ENCODE results near the gene DICER1. TPM values are rescaled to one million over a fixed set of nuclear protein-coding genes. Genes with fewer than 3 reads are reported as not detected.
A peak's percentile ranks its signal among the peaks of the same experiment; 100 is the strongest.

Gene DICER1
- polyA plus RNA-seq, 3 donors: 26.5 to 38.4 (median 34.7) TPM

GRCh38 chr14:95149441-95149840 is 7.9 kb downstream of the DICER1 start:
- peaks cover 81% of the 10 kb centered on the region for H4K20me1 ChIP-seq (ENCODE audit: insufficient read depth, low read length)
- peaks cover 77% of the 10 kb centered on the region for H3K4me1 Mint-ChIP-seq
- no peak overlapping the region for H2AFZ ChIP-seq (ENCODE audit: insufficient read depth, low read depth, low read length, poor library complexity, severe bottlenecking)
- H3K9ac ChIP-seq (ENCODE audit: insufficient read depth, low read length, poor library complexity, severe bottlenecking): no peak overlapping the region
- peaks cover 0 to 9% (median 6%) of the 10 kb centered on the region in 7 donors for H3K9me3 Mint-ChIP-seq
- peaks cover 14 to 20% of the 10 kb centered on the region in 2 donors for H3K36me3 Mint-ChIP-seq
- no peaks in the 10 kb centered on the region for H3K27me3 ChIP-seq (ENCODE audit: control insufficient read depth in 2 of 2, insufficient read depth in 2 of 2, low read length in 2 of 2)
- TF ChIP-seq, protein P1, sequence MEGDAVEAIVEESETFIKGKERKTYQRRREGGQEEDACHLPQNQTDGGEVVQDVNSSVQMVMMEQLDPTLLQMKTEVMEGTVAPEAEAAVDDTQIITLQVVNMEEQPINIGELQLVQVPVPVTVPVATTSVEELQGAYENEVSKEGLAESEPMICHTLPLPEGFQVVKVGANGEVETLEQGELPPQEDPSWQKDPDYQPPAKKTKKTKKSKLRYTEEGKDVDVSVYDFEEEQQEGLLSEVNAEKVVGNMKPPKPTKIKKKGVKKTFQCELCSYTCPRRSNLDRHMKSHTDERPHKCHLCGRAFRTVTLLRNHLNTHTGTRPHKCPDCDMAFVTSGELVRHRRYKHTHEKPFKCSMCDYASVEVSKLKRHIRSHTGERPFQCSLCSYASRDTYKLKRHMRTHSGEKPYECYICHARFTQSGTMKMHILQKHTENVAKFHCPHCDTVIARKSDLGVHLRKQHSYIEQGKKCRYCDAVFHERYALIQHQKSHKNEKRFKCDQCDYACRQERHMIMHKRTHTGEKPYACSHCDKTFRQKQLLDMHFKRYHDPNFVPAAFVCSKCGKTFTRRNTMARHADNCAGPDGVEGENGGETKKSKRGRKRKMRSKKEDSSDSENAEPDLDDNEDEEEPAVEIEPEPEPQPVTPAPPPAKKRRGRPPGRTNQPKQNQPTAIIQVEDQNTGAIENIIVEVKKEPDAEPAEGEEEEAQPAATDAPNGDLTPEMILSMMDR (IDR thresholded peaks at IDR 0.05): no peak
- peaks cover 100% of the 10 kb centered on the region for H3K79me2 ChIP-seq (ENCODE audit: insufficient read depth, low read length)
- H3K4me3 Mint-ChIP-seq: no peak overlapping the region
- intact Hi-C loops (cut with micrococcal nuclease): no loop called here
- WGBS (ENCODE audit: insufficient coverage): no CpG with 5 or more reads among the region's 3 CpGs
- H3K27ac ChIP-seq (ENCODE audit: low read depth in 1 of 2, low read length in 2 of 2): no peak overlapping the region
- DNase-seq: no peak
- no peak overlapping the region for H3K4me2 ChIP-seq (replicated peaks; ENCODE audit: extremely low read depth, low read length, poor library complexity, severe bottlenecking)
- H3K27me3 Mint-ChIP-seq (ENCODE audit: low read depth in 3 of 3): no peaks in the 10 kb centered on the region
- peaks cover 18 to 26% of the 10 kb centered on the region in 2 donors for H3K4me1 ChIP-seq (ENCODE audit: control insufficient read depth in 1 of 2, insufficient read depth in 2 of 2, low read length in 2 of 2)
- no peak overlapping the region for H3K4me3 ChIP-seq (replicated peaks in 1 of 3; ENCODE audit: low read depth in 2 of 3, low read length in 3 of 3)
- peaks cover 0 to 4% of the 10 kb centered on the region in 2 donors for H3K9me3 ChIP-seq (replicated peaks in 1 of 2; ENCODE audit: control insufficient read depth in 1 of 2, insufficient read depth in 1 of 2, low read length in 2 of 2)
- H3K36me3 ChIP-seq (replicated peaks in 1 of 2; ENCODE audit: control insufficient read depth in 1 of 2, insufficient read depth in 2 of 2, low read length in 2 of 2): no peaks in the 10 kb centered on the region
- no peak overlapping the region for H3K27ac Mint-ChIP-seq

- Mint-ChIP-seq H3K27ac (peak overlapping the region in 5 of 7 donors; percentile 9 to 77 (median 39)), H3K36me3 (peaks cover 14 to 18% of the 10 kb centered on the region in 2 donors), H3K27me3 (ENCODE audit: low read depth in 3 of 3) (no peaks in the 10 kb centered on the region), H3K4me1 (peaks cover 76% of the 10 kb centered on the region), H3K4me3 (no peak overlapping the region), H3K9me3 (peaks cover 0 to 9% (median 6%) of the 10 kb centered on the region in 7 donors)
- no peak for DNase-seq
- Histone ChIP-seq H3K4me3 (replicated peaks in 1 of 3; ENCODE audit: low read depth in 2 of 3, low read length in 3 of 3) (no peak overlapping the region), H2AFZ (ENCODE audit: insufficient read depth, low read depth, low read length, poor library complexity, severe bottlenecking) (no peak overlapping the region), H3K27me3 (ENCODE audit: control insufficient read depth in 2 of 2, insufficient read depth in 2 of 2, low read length in 2 of 2) (no peaks in the 10 kb centered on the region), H3K4me2 (replicated peaks; ENCODE audit: extremely low read depth, low read length, poor library complexity, severe bottlenecking) (no peak overlapping the region), H3K27ac (ENCODE audit: low read depth in 1 of 2, low read length in 2 of 2) (peak overlapping the region in 1 of 2 donors; percentile 72), H3K9me3 (replicated peaks in 1 of 2; ENCODE audit: control insufficient read depth in 1 of 2, insufficient read depth in 1 of 2, low read length in 2 of 2) (peaks cover 0 to 4% of the 10 kb centered on the region in 2 donors), H3K4me1 (ENCODE audit: control insufficient read depth in 1 of 2, insufficient read depth in 2 of 2, low read length in 2 of 2) (peaks cover 28 to 38% of the 10 kb centered on the region in 2 donors), H3K9ac (ENCODE audit: insufficient read depth, low read length, poor library complexity, severe bottlenecking) (no peak overlapping the region), H4K20me1 (ENCODE audit: insufficient read depth, low read length) (peaks cover 62% of the 10 kb centered on the region), H3K79me2 (ENCODE audit: insufficient read depth, low read length) (peaks cover 95% of the 10 kb centered on the region), H3K36me3 (replicated peaks in 1 of 2; ENCODE audit: control insufficient read depth in 1 of 2, insufficient read depth in 2 of 2, low read length in 2 of 2) (no peaks in the 10 kb centered on the region)
- TF ChIP-seq, protein P1 (IDR thresholded peaks at IDR 0.05): no peak
- intact Hi-C loops (cut with micrococcal nuclease): no loop called here
- WGBS (ENCODE audit: insufficient coverage): 88% methylated on average over 3 of the region's 7 CpGs
Measured at GRCh38 chr14:95147597-95147996, 9.7 kb downstream of the DICER1 start.

Data from CD14-positive monocyte (primary cell).